HG03432 (cell line): Measurements from ENCODE around the gene GPR61.

Experiments
- ATAC-seq: cut with Tn5 transposase; IDR thresholded peaks from one replicate; pipeline ENCODE4 v1.9.1; 2021; ENCODE audit warnings: mild to moderate bottlenecking, moderate library complexity; ENCODE audit not compliant: unreplicated experiment

Gene GPR61

GRCh38 chr1:109532365-109533136, 7.1 kb upstream of the GPR61 start:
- peak; percentile 78 for ATAC-seq

GRCh38 chr1:109534307-109534858, 5.3 kb upstream of the GPR61 start:
- no peak for ATAC-seq

GRCh38 chr1:109535481-109535880, 4.2 kb upstream of the GPR61 start:
- ATAC-seq, result no peak

DNA sequence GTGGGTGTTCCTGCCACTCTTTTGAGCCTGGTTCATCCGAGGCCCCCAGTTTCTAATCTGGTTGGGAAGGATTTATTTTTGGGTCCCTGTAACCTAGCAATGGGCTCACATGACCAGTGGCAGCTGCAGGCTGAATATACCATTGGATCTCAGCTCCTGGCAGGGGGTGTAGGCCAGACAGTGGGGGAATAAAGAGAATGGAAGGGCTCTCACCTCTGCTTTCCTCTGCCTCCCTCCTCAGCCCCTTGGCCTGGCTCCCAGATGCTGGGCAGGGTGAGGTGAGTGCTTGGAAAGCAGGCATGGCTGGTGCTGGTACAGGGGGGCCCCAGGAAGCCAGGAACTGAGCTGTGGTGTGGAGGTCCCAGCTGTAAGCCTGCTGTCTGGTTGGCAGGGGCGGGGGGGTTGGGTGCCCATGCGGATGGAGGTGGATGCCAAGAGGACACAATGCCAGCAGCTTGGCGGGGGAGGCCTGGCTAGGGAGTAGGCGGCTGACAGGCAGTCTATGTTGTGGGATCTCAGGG, 3.6 kb upstream of the GPR61 start:
- no peak for ATAC-seq

- ATAC-seq, result no peak
Observed at GRCh38 chr1:109537450-109538178, 2.1 kb upstream of the GPR61 start.

- no peak for ATAC-seq
Observed at GRCh38 chr1:109538827-109539555, 681 bp upstream of the GPR61 start.

- ATAC-seq, result no peak
Observed at GRCh38 chr1:109541102-109541501, 1.4 kb downstream of the GPR61 start.

- ATAC-seq, result no peak
Observed at GRCh38 chr1:109542657-109543056, 3.0 kb downstream of the GPR61 start.

DNA sequence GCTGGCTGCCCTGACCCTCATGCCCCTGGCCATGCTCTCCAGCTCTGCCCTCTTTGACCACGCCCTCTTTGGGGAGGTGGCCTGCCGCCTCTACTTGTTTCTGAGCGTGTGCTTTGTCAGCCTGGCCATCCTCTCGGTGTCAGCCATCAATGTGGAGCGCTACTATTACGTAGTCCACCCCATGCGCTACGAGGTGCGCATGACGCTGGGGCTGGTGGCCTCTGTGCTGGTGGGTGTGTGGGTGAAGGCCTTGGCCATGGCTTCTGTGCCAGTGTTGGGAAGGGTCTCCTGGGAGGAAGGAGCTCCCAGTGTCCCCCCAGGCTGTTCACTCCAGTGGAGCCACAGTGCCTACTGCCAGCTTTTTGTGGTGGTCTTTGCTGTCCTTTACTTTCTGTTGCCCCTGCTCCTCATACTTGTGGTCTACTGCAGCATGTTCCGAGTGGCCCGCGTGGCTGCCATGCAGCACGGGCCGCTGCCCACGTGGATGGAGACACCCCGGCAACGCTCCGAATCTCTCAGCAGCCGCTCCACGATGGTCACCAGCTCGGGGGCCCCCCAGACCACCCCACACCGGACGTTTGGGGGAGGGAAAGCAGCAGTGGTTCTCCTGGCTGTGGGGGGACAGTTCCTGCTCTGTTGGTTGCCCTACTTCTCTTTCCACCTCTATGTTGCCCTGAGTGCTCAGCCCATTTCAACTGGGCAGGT, 3.8 kb downstream of the GPR61 start:
- ATAC-seq, result no peak

DNA sequence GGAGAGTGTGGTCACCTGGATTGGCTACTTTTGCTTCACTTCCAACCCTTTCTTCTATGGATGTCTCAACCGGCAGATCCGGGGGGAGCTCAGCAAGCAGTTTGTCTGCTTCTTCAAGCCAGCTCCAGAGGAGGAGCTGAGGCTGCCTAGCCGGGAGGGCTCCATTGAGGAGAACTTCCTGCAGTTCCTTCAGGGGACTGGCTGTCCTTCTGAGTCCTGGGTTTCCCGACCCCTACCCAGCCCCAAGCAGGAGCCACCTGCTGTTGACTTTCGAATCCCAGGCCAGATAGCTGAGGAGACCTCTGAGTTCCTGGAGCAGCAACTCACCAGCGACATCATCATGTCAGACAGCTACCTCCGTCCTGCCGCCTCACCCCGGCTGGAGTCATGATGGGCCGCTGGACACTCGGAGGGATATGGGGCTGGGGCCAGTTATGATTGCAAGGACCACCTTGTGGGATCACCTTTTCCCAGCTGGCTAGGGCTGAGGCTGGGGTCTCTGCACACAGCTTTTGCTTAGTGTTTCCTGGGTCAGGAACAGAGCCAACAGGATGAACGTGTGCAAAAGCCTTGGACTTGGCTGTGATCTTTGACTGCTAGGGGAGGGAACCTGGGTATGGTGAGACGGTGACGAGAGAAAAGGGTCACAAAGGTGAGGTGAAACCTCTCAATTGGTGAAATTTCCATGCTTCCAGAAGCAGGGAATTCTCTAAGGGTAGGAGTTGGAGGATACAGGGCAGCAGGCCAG, 4.5 kb downstream of the GPR61 start:
- ATAC-seq, result no peak

- ATAC-seq, result peak; percentile 54
Observed at GRCh38 chr1:109546311-109547109, 6.8 kb downstream of the GPR61 start.

DNA sequence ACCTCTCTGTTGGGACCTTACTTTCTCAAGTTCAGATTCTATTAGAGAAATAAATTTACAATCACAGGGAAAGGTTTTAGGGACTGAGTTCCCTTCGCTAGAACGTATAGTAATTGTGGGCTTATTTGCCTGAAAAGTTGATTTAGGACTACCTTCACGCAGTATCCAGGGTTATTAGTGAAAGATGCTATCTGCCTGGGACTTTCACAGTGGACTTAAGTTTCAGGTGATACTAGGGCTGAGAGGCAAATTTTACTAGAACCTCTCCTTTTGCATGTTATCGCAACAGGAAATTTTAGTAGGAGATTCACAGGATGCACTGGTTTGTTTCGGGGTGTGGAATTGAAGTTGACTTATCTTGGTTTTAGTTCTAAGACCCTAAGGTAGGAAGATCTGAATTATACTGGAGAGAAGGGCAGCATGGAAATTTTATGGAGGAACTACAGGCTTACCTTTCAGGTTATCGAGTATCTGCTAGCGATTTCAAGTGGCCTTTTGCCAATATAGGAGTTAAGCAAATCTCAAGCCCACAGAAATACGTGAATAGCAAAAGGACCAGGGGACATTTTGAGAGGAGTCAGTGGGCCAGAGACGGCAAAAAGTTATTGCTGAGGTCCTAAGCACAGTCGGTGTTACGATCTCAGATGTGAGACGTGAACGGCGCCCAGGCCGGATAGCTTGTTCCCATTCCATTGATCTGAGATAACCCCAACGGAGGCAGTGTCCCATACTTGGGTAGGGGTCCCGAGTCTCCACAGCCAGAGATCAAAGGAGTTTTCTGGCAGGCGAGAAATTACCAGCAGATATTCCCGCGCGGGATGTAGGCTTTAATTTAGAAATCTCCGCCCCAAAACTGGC, 8.0 kb downstream of the GPR61 start:
- ATAC-seq, result no peak

GRCh38 chr1:109548321-109549267, 8.9 kb downstream of the GPR61 start, which contains the start of gene GNAI3:
GNAI3 (plus strand) TSS chr1:109548615; CDS start chr1:109548721, 106 bp downstream.
- ATAC-seq, result peak; percentile 89

DNA sequence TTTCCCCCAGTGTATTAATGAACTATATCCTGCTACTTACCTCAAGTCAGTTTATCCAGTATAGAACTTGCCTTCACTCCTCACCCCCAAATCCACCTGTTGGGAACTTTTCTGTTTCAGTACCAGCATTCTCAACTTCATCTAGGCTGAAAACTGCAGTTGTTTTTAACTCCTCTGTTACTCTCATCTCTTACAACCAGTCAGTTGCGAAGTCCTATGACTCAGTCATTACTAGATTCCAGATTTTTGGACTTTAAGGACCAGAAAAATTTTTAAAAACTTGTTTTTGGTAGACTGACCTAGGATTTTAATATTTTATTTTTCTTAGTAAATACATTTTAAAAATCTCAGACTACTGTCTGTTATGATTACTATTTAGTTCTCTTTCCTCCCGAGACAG, 16.9 kb downstream of the GPR61 start:
- ATAC-seq, result no peak

DNA sequence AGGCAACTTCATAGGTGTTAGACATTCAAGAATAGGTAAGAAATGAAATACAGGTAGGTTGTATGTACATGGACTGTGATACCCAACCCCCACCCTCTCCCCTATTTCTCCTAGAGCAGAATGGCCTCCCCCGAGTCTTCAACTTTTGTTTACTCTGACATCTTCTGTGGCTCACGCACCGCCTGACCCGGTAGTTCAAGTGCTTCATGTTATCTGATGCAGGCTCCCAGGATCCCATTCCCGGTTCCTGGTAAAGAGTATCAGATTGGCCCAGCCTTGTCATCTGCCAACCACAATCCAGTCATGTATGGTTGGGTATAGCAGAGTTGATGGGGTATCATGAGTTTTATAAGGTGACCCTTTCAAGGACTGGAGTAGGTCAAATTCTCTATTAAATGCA, 17.8 kb downstream of the GPR61 start:
- no peak for ATAC-seq

- ATAC-seq, result no peak
Observed at GRCh38 chr1:109559995-109560394, 20.3 kb downstream of the GPR61 start.
